BE2C (cell line): ENCODE data around the gene SFSWAP. TPM values are rescaled to one million over a fixed set of nuclear protein-coding genes. Genes with fewer than 3 reads are reported as not detected.
"Not testable (repeated sequence)": the region's sequence is repeated elsewhere in the genome, so short reads cannot be mapped to it uniquely, and the experiment has no call there.

ENCODE experiments used
- DNase-seq: peaks from one replicate; pipeline ENCODE4 v3.0.0-alpha.2; 2020
- H3K27me3 ChIP-seq: fragments of 250-450 bp; sonication (Bioruptor Pico); 2 replicates; pipeline ENCODE4 v1.5.1; 2020; ENCODE audit warnings: mild to moderate bottlenecking
- H3K36me3 ChIP-seq: fragments of 250-450 bp; sonication (Bioruptor Pico); 2 replicates; pipeline ENCODE4 v1.5.1; 2020; ENCODE audit warnings: mild to moderate bottlenecking
- H3K4me1 ChIP-seq: fragments of 250-450 bp; sonication (Bioruptor Pico); 2 replicates; pipeline ENCODE4 v1.5.1; 2020
- H3K4me3 ChIP-seq: 2 replicates; pipeline ENCODE4 v1.5.1; 2011; ENCODE audit warnings: low read depth, low read length
- H3K9me3 ChIP-seq: fragments of 250-450 bp; sonication (Bioruptor Pico); 2 replicates; pipeline ENCODE4 v1.5.1; 2020
- polyA plus RNA-seq: library from polyadenylated mRNA; unstranded; fragments of >200 nt; gene quantifications from one replicate; pipeline ENCODE4 v1.2.1, GENCODE V29; 2012; ENCODE audit warnings: low read depth, missing spikeins; ENCODE audit not compliant: insufficient read length, insufficient read depth
- TF ChIP-seq, protein P1 (sequence below): IDR thresholded peaks from 2 replicates; pipeline ENCODE4 v1.5.1; 2012; ENCODE audit warnings: mild to moderate bottlenecking, low read depth, low read length

SFSWAP gene
- polyA plus RNA-seq: 82.5 TPM

DNA sequence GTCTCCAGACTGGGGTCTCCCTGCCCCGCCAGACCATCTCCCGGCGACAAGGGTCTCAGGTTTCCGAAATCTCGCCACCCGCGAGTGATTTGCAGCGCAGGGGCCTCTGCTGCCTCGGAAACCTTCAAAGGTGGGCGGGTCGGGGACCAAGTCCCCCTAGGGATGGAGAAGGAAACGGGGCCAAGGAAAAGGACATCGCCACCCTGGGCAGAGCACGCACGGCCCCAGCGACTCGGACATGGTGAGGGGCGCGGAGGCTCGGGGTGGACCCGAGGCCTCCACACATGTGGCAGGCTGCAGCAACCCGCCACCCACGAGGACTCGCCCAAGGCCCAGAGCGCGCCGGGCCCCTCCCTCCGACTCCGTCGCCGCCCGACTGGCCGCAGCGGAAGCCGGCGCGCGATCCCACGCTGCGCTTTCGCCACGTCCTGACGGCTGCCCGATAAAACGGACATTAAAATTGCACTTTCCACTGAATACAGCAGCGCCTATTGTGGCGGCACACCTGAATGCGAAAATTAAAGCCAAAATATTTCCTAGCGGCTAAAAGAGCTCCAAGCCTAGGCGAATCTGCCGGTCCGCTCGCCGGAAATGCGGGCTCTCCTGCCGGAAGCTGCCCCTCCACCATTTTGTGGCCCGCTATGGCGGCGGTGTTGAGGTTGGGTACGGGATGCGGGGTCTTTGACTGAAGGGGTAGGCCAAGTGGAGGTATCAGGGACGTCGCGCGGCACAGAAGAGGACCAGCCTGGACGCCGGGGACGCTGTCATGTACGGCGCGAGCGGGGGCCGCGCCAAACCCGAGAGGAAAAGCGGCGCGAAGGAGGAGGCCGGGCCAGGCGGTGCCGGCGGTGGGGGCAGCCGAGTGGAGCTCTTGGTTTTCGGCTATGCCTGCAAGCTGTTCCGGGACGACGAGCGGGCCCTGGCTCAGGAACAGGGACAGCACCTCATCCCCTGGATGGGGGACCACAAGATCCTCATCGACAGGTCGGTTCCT, at the start of gene SFSWAP:
TSS of gene SFSWAP (plus strand) at position 627 of the 994 bp plus-strand sequence. CDS start at position 767, 140 bp downstream.
- Histone ChIP-seq H3K4me3 (peak within 1 kb of the TSS; percentile 99), H3K4me1 (no peaks in the 10 kb centered on the region), H3K27me3 (no peaks in the 10 kb centered on the region), H3K9me3 (no peaks in the 10 kb centered on the region), H3K36me3 (peaks cover 22% of the 10 kb centered on the region)
- TF ChIP-seq, protein P1, sequence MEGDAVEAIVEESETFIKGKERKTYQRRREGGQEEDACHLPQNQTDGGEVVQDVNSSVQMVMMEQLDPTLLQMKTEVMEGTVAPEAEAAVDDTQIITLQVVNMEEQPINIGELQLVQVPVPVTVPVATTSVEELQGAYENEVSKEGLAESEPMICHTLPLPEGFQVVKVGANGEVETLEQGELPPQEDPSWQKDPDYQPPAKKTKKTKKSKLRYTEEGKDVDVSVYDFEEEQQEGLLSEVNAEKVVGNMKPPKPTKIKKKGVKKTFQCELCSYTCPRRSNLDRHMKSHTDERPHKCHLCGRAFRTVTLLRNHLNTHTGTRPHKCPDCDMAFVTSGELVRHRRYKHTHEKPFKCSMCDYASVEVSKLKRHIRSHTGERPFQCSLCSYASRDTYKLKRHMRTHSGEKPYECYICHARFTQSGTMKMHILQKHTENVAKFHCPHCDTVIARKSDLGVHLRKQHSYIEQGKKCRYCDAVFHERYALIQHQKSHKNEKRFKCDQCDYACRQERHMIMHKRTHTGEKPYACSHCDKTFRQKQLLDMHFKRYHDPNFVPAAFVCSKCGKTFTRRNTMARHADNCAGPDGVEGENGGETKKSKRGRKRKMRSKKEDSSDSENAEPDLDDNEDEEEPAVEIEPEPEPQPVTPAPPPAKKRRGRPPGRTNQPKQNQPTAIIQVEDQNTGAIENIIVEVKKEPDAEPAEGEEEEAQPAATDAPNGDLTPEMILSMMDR: no peak
- DNase-seq: peak; percentile 84

DNA sequence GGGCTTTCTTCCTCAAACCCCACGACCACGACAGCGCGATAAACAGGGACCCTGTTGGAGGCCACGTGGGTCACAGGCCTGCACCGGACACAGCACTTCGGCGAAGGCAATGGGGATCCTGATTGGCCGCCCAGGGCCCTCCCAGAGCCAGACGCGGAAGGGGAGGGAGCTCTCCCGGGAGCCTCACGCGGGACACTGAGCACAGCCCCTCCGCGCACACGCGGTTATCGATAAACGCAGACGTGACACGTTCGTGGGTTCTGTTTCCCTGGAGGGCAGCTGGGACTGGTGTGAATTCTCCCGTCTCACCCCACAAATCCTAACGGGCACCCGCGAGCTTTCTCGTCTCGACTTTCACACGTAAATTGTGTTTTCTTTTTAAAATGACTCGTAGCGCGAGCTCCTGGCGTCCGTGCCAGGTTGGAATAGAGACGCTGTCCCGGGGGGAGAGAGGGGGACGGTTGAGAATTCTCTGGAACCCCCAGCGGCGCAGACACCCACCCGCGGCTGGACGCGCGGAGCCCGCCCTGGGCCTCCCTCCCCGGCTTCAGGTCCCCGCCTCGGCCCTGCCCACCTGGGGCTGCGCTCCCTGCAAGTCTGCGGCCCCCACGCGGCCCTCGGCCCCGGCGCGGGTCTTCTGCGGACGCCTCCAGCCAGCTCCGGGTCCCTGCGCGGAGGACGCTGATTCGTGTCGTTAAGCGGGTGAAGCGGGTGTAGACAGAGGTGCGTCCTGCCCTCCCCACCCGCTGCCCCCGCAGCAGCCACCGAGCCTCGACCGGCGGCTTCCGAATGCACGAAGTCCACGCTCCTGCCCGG, 49.5 kb upstream of the SFSWAP start:
- not testable (repeated sequence) for H3K27me3 ChIP-seq, DNase-seq, H3K36me3 ChIP-seq, H3K4me3 ChIP-seq, H3K9me3 ChIP-seq, H3K4me1 ChIP-seq

DNA sequence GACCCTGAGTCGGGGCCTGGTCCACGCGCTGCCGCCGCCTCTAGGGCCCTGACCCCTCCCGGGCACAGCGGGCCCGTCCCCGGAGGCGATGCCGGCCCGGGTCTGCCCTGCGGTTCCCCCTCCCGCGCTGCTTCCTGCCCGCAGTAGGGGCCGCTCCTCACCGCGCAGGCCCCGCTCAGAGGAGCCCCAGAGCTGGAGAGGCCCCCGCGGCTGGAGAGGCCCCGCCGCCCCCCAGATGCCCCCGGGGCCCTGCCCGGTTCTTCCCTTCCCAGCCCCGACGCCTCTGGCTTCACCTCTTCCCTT, 49.0 kb upstream of the SFSWAP start:
- not testable (repeated sequence) for DNase-seq, H3K4me3 ChIP-seq, H3K36me3 ChIP-seq, H3K27me3 ChIP-seq, H3K4me1 ChIP-seq, H3K9me3 ChIP-seq

DNA sequence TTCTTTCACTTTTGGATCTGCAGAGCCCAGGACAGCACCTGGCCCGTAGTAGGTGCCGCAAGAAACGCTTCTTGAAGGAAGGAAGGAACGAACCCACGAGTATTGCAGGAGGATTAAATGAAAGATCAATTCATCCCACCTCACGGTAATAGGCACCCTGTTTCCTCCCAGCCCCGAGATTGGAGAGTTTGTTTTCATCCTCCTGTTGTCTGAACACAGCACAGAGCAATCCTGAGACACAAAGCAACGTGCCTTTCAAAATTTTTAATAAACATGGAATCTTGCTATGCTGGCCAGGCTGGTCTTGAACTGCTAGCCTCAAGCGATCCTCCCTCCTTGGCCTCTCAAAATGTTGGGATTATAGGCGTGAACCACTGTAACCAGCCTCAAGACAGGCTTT, 48.5 kb upstream of the SFSWAP start:
- DNase-seq, H3K4me3 ChIP-seq, H3K9me3 ChIP-seq, H3K4me1 ChIP-seq, H3K27me3 ChIP-seq, H3K36me3 ChIP-seq: not testable (repeated sequence)

DNA sequence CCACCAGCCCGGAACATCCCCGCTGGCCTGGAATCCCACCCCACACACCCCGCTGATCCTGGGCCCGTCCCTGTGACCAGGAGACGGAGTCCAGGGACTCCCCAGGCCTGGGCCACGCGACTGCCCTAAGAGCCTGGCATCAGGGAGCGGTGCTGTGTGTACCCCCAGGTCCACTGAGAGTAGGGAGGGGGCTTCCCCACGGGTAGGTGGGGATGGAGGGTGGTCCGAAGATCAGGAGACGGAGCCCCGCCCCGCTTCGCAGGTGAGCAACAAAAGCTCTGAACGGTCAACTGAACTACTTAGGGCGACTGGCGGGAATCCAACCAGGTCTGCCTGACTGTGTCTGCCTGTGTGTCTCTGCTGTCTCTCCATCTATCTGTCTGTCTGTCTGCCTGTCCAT, 45.2 kb upstream of the SFSWAP start:
- H3K36me3 ChIP-seq, H3K4me1 ChIP-seq, DNase-seq, H3K9me3 ChIP-seq, H3K4me3 ChIP-seq: not testable (repeated sequence)
- peaks cover 14% of the 10 kb centered on the region for H3K27me3 ChIP-seq

DNA sequence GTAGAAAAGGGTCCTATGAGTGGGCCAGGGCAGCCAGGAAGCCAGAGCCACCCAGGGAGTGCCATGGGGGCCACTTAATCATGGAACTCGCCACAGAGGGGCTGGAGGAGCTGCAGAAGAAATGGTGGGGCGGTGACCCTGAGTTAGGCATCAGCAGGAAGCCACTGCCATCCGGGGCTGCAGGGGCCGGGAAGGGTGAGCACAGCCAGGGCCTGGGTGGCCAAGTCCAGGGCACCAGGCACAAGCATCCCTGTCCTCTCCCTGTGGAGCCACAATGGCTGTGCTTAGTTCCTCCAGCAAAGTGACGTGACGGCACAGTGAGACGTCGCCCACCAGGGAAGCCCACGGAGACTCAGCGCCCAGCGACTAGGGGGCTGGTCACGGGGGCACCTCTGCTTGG, 44.4 kb upstream of the SFSWAP start:
- not testable (repeated sequence) for H3K4me3 ChIP-seq, H3K4me1 ChIP-seq, H3K36me3 ChIP-seq, DNase-seq, H3K9me3 ChIP-seq
- peaks cover 15% of the 10 kb centered on the region for H3K27me3 ChIP-seq

DNA sequence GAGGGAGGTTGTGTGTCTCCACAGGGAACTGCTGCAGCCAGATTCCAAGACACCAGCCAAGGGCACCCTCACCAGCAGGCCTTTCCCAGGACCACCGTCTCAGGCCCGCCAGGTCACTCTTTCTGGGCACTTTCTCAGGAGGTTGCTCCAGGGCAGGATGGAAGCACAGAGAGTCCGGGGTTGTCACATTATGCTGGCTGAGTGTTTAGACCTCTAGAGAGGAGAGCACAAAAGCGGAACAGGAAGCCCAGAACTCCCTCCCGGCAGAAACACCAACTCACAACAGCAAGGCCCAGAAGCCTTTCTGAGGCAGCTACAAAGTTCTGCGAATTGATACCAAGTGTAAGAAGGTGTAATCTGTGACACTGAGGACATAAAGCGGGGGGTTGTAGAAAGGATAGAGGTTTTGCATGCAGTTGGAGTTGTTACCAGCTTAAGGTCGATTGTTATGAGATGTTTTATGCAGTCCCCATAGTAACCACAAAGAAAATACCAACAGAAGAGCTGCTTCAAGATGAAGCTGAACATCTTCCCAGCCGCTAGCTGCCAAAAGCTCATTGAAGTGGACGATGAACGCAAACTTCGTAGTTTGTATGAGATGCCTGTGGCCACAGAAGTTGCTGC, 43.8 kb upstream of the SFSWAP start:
- H3K36me3 ChIP-seq, H3K4me3 ChIP-seq, H3K4me1 ChIP-seq, DNase-seq, H3K9me3 ChIP-seq: not testable (repeated sequence)
- H3K27me3 ChIP-seq: peaks cover 15% of the 10 kb centered on the region

DNA sequence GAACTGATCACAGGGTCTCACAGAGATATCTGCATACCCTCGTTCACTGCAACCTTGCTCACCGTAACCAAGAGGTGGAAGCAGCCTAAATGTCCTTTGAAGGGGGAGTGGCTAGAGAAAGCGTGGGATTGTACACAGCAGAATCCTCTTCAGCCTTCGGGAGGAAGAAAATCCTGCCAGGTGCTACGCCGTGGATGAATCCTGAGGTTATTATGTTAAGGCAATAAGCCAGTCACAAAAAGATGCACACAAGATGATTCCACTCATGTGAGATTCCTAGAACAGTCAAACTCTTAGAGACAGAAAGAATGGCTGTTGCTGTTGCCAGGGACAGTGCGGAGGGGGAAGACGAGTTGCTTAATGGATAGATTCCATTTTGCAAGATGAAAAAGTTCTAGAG, 39.6 kb upstream of the SFSWAP start:
- Histone ChIP-seq H3K27me3 (peaks cover 15% of the 10 kb centered on the region), H3K4me3 (no peak overlapping the region), H3K36me3 (no peaks in the 10 kb centered on the region), H3K4me1 (no peaks in the 10 kb centered on the region), H3K9me3 (no peaks in the 10 kb centered on the region)
- DNase-seq: no peak
- TF ChIP-seq, protein P1: no peak

DNA sequence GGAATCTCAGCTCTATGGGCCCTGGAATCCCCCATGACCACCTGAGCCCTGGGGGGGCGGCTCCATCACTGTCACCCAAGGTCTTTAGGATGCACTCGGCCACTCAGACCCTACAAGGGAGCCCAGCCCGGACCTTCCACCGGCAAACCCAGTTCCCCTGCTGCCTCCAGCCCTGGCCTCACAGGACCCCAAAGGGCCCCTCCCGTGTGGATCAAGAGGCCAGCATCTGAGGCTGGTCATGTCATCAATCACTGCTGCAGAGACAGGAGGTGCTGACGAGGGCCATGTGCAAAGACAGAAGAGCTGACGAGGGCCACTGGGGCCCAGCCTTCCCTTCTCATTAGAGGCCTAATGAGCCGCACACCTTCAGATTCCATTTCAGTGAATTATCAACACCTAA, 39.0 kb upstream of the SFSWAP start:
- TF ChIP-seq, protein P1: no peak
- H3K4me1 ChIP-seq: no peaks in the 10 kb centered on the region
- no peaks in the 10 kb centered on the region for H3K36me3 ChIP-seq
- H3K9me3 ChIP-seq: no peaks in the 10 kb centered on the region
- H3K27me3 ChIP-seq: peaks cover 15% of the 10 kb centered on the region
- DNase-seq: no peak
- H3K4me3 ChIP-seq: no peak overlapping the region
